ENCODE results near the gene NIT1.

Gene NIT1

DNA sequence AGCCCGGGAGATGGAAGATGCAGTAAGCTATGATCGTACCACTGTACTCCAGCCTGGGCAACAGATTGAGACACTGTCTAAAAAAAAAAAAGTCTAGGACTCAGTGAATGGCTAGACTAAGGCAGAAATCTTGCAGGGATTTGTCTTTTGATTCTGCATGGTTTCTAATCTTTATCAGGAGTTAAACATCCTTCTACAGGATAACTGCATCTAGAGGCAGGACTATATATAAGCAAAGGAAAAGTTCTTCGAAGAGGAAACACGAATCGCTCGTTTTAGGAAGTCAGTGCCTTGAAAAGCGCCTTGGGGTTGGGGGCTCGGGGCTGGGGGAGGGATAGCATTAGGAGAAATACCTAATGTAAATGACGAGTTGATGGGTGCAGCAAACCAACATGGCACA lies 35.3 kb downstream of the NIT1 start:
- H3K4me1 ChIP-seq (ENCODE audit: control insufficient read depth, insufficient read depth, low read length) = no peaks in the 10 kb centered on the region
- H3K9me3 ChIP-seq (ENCODE audit: control insufficient read depth, insufficient read depth, low read length) = no peaks in the 10 kb centered on the region
- DNase-seq (ENCODE audit: low read depth, low spot score) = no peak
- WGBS (ENCODE audit: insufficient coverage, insufficient read length) = no CpG with 5 or more reads among the region's 9 CpGs
- no peak overlapping the region for H3K27ac ChIP-seq (ENCODE audit: low read length)
- no peak overlapping the region; the same call in 1 of the 2 replicates for H3K4me3 ChIP-seq (ENCODE audit: low read length)
- H3K27me3 ChIP-seq (ENCODE audit: control insufficient read depth, insufficient read depth, low read length) = no peaks in the 10 kb centered on the region
- H3K36me3 ChIP-seq (ENCODE audit: control insufficient read depth, insufficient read depth, low read length) = peaks cover 3% of the 10 kb centered on the region; the same call in 1 of the 2 replicates

DNA sequence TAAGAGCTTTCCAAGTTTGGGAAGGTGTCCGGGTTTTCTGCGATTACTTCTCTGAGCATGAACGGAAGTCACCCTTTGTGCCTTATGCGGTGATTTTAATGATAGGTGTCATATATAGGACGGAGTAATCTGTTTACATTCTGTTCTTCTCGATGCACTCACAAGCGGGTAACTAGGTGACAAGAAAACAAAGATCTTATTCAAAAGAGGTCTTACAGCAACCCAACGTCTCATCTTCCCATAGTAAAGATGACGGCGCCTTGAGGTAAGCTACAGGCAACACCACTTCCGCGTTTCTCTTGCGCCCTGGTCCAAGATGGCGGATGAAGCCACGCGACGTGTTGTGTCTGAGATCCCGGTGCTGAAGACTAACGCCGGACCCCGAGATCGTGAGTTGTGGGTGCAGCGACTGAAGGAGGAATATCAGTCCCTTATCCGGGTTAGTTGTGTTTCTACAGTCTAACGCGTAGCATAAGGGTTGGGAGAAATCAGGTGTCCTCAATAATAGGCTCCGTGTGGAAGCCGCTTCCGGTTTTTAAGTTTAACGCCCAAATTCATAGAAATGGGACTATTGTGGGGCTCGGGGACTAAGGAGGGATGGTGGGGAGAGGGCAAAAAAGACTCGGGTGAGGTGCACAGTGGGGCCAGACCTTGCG lies 35.9 kb downstream of the NIT1 start, which contains the start of gene UFC1:
UFC1 (plus strand) TSS at position 297 of the 656 bp plus-strand sequence; CDS start at position 317, 20 bp downstream.
- Histone ChIP-seq H3K4me3 (ENCODE audit: low read length) (peak within 1 kb of the TSS; percentile 64; the same call in 1 of the 2 replicates), H3K36me3 (ENCODE audit: control insufficient read depth, insufficient read depth, low read length) (peaks cover 3% of the 10 kb centered on the region; the same call in 1 of the 2 replicates), H3K4me1 (ENCODE audit: control insufficient read depth, insufficient read depth, low read length) (no peaks in the 10 kb centered on the region), H3K27me3 (ENCODE audit: control insufficient read depth, insufficient read depth, low read length) (no peaks in the 10 kb centered on the region), H3K27ac (ENCODE audit: low read length) (no peak within 1 kb of the TSS), H3K9me3 (ENCODE audit: control insufficient read depth, insufficient read depth, low read length) (no peaks in the 10 kb centered on the region)
- DNase-seq (ENCODE audit: low read depth, low spot score) = peak; percentile 66
- no CpG with 5 or more reads among the region's 33 CpGs for WGBS (ENCODE audit: insufficient coverage, insufficient read length)

DNA sequence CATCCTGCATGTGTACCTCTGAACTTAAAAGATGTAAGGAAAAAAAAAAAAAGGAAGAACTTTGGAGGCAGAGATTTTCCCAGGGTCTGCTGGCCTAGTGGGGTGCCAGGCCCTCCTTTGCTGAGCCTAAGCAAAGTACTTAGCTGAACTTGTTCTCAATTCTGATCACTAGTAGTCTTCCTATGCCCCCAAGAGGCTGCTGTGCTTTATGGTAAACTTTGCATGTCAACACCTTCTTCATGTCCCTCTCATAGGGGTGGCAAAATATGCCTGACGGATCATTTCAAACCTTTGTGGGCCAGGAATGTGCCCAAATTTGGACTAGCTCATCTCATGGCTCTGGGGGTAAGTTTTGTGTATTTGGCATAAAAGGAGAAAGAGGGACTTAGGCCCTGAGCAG lies 40.0 kb downstream of the NIT1 start:
- H3K4me3 ChIP-seq (ENCODE audit: low read length) = no peak overlapping the region
- H3K27me3 ChIP-seq (ENCODE audit: control insufficient read depth, insufficient read depth, low read length) = no peaks in the 10 kb centered on the region
- no peaks in the 10 kb centered on the region for H3K4me1 ChIP-seq (ENCODE audit: control insufficient read depth, insufficient read depth, low read length)
- H3K27ac ChIP-seq (ENCODE audit: low read length) = no peak overlapping the region
- no peaks in the 10 kb centered on the region for H3K9me3 ChIP-seq (ENCODE audit: control insufficient read depth, insufficient read depth, low read length)
- DNase-seq (ENCODE audit: low read depth, low spot score) = no peak
- WGBS (ENCODE audit: insufficient coverage, insufficient read length) = no CpG with 5 or more reads among the region's 1 CpG
- H3K36me3 ChIP-seq (ENCODE audit: control insufficient read depth, insufficient read depth, low read length) = peaks cover 3% of the 10 kb centered on the region; the same call in 1 of the 2 replicates

DNA sequence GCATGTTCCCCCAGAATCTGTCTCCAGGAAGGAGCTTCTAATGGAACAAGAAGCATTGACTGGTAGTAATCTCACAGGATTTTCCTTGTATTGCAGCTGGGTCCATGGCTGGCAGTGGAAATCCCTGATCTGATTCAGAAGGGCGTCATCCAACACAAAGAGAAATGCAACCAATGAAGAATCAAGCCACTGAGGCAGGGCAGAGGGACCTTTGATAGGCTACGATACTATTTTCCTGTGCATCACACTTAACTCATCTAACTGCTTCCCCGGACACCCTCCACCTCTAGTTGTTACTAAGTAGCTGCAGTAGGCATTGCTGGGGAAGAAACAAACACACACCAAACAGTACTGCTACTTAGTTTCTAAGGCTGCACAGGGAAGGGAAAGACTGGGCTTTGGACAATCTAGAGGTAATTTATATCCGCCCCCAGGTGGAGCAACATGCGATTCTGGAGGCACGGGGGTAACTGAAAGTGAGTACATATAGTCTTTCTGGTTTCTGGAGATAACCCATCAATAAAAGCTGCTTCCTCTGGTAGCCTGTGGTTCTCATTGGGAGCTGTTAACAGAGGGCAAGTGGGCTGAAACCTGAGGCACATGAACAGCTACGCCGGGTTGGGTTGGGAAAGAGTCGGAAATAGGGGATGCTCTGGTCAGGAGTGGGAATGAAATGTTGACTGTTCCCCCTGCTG lies 40.6 kb downstream of the NIT1 start:
- Histone ChIP-seq H3K9me3 (ENCODE audit: control insufficient read depth, insufficient read depth, low read length) (no peaks in the 10 kb centered on the region), H3K27ac (ENCODE audit: low read length) (no peak overlapping the region), H3K36me3 (ENCODE audit: control insufficient read depth, insufficient read depth, low read length) (peaks cover 3% of the 10 kb centered on the region; the same call in 1 of the 2 replicates), H3K27me3 (ENCODE audit: control insufficient read depth, insufficient read depth, low read length) (no peaks in the 10 kb centered on the region), H3K4me3 (ENCODE audit: low read length) (peak overlapping the region; percentile 72; the same call in 1 of the 2 replicates), H3K4me1 (ENCODE audit: control insufficient read depth, insufficient read depth, low read length) (no peaks in the 10 kb centered on the region)
- no peak for DNase-seq (ENCODE audit: low read depth, low spot score)
- no CpG with 5 or more reads among the region's 9 CpGs for WGBS (ENCODE audit: insufficient coverage, insufficient read length)

DNA sequence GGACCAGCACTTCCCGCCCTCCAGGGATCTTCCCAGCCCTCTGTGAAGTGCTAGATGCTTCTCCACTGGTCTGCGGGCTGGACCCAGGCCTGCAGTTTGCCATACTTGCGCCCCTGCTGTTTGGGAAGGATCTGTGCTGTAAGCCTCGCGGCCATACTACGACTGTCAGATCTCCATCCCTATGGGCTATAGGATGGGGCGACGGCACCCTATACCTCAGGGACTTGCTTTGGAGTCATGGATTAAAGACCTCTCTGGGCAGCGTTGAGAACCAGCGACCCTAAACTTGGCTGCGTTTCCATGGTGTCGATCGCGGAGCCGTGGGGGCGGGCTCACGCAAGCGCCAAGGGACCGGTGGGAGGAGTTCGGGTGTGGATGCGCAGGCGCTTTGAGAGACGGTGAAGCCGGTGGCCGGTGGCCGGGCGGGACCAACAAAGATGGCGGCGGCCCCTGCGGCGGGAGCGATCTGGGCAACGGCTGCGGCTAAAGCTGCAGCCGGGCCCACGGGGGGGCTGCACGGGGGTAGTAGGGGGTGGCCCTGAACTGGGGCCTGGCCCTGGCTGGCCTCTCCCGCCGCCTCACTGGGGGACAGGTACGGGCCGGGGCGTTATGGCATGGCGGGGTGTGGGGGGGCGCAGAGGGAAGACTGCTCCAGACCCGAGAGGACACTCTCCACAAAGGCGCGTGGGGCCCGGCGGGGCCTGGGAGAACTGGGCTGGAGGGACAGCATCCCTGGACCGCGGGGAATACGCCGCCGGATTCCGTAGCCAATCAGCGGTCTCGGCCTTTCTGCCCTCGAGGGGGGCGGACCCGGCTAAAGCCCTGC lies 41.4 kb downstream of the NIT1 start, which contains the start of gene USP21:
USP21 (plus strand) TSS at position 414 of the 826 bp plus-strand sequence. CDS start 1,141 bp downstream, outside the sequence.
- WGBS (ENCODE audit: insufficient coverage, insufficient read length) = no CpG with 5 or more reads among the region's 60 CpGs
- Histone ChIP-seq H3K36me3 (ENCODE audit: control insufficient read depth, insufficient read depth, low read length) (peaks cover 3% of the 10 kb centered on the region; the same call in 1 of the 2 replicates), H3K4me1 (ENCODE audit: control insufficient read depth, insufficient read depth, low read length) (no peaks in the 10 kb centered on the region)

DNA sequence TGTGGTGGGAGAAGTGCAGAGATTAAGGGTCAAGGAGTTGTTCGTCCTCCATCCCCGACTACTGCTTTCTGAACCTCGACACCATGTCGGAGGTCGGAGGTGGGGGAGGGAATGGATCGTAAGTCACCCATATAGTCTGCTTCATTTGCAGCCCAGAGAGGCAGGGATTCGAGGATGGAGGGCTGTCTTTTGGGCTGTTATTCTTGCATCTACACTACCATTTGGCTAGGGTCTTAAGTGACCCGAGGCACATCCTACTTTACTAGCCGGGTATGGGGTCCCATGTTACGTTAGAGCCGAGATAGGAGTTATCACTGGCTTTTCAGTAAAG lies 42.0 kb downstream of the NIT1 start:
- Histone ChIP-seq H3K9me3 (ENCODE audit: control insufficient read depth, insufficient read depth, low read length) (no peaks in the 10 kb centered on the region), H3K27me3 (ENCODE audit: control insufficient read depth, insufficient read depth, low read length) (no peaks in the 10 kb centered on the region), H3K4me3 (ENCODE audit: low read length) (peak overlapping the region; percentile 72; the same call in 1 of the 2 replicates), H3K27ac (ENCODE audit: low read length) (no peak overlapping the region), H3K36me3 (ENCODE audit: control insufficient read depth, insufficient read depth, low read length) (peaks cover 3% of the 10 kb centered on the region; the same call in 1 of the 2 replicates), H3K4me1 (ENCODE audit: control insufficient read depth, insufficient read depth, low read length) (no peaks in the 10 kb centered on the region)
- DNase-seq (ENCODE audit: low read depth, low spot score) = no peak
- no CpG with 5 or more reads among the region's 11 CpGs for WGBS (ENCODE audit: insufficient coverage, insufficient read length)

More for the DNA sequence above, 41.4 kb downstream of the NIT1 start, which contains the start of gene USP21:
- peak; percentile 82 for DNase-seq (ENCODE audit: low read depth, low spot score)
- Histone ChIP-seq H3K9me3 (ENCODE audit: control insufficient read depth, insufficient read depth, low read length) (no peaks in the 10 kb centered on the region), H3K27ac (ENCODE audit: low read length) (no peak within 1 kb of the TSS), H3K27me3 (ENCODE audit: control insufficient read depth, insufficient read depth, low read length) (no peaks in the 10 kb centered on the region), H3K4me3 (ENCODE audit: low read length) (peak within 1 kb of the TSS; percentile 72; the same call in 1 of the 2 replicates)

DNA sequence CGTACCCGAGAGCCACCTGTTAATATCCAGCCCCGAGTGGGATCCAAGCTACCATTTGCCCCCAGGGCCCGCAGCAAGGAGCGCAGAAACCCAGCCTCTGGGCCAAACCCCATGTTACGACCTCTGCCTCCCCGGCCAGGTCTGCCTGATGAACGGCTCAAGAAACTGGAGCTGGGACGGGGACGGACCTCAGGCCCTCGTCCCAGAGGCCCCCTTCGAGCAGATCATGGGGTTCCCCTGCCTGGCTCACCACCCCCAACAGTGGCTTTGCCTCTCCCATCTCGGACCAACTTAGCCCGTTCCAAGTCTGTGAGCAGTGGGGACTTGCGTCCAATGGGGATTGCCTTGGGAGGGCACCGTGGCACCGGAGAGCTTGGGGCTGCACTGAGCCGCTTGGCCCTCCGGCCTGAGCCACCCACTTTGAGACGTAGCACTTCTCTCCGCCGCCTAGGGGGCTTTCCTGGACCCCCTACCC lies 42.8 kb downstream of the NIT1 start:
- peaks cover 3% of the 10 kb centered on the region; the same call in 1 of the 2 replicates for H3K36me3 ChIP-seq (ENCODE audit: control insufficient read depth, insufficient read depth, low read length)
- WGBS (ENCODE audit: insufficient coverage, insufficient read length) = no CpG with 5 or more reads among the region's 22 CpGs
- H3K27me3 ChIP-seq (ENCODE audit: control insufficient read depth, insufficient read depth, low read length) = no peaks in the 10 kb centered on the region
- no peaks in the 10 kb centered on the region for H3K9me3 ChIP-seq (ENCODE audit: control insufficient read depth, insufficient read depth, low read length)
- no peaks in the 10 kb centered on the region for H3K4me1 ChIP-seq (ENCODE audit: control insufficient read depth, insufficient read depth, low read length)
- H3K27ac ChIP-seq (ENCODE audit: low read length) = no peak overlapping the region
- DNase-seq (ENCODE audit: low read depth, low spot score) = no peak
- no peak overlapping the region for H3K4me3 ChIP-seq (ENCODE audit: low read length)

DNA sequence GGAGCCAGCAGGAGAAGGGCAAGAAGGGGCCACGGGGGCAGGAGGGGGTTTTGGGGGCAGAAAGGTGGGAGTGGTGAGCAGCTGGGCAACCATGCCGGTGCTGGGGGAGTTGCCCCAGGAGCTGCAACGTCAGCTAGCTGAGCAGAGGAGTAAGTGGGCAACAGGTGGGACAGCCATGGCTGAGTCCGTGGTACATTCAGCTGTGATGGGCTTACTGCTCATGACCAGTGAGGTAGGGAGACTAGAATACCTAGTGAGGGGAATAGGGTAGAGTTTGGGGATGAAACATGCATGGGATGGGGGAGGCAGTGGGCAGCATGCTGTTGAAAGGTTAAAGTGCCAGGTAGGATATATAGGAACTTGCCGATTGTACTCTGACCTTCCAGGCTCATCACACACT lies 43.7 kb downstream of the NIT1 start:
- Histone ChIP-seq H3K4me1 (ENCODE audit: control insufficient read depth, insufficient read depth, low read length) (no peaks in the 10 kb centered on the region), H3K36me3 (ENCODE audit: control insufficient read depth, insufficient read depth, low read length) (peaks cover 3% of the 10 kb centered on the region; the same call in 1 of the 2 replicates)
- WGBS (ENCODE audit: insufficient coverage, insufficient read length) = no CpG with 5 or more reads among the region's 5 CpGs

DNA sequence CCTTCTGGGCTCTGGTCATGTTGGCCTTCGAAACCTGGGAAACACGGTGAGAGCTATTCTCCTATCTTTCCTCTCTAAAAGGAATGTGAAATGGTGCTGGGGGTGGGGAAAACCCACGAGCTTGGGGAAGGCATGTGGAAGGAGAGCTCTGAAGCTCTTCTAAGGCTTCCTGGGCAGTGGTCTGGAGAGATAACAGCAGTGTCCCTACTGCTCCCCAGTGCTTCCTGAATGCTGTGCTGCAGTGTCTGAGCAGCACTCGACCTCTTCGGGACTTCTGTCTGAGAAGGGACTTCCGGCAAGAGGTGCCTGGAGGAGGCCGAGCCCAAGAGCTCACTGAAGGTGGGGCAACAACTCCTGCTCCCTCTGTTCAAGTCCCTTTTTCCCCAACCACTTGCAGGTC lies 44.1 kb downstream of the NIT1 start:
- Histone ChIP-seq H3K27ac (ENCODE audit: low read length) (no peak overlapping the region), H3K4me3 (ENCODE audit: low read length) (no peak overlapping the region), H3K27me3 (ENCODE audit: control insufficient read depth, insufficient read depth, low read length) (no peaks in the 10 kb centered on the region), H3K4me1 (ENCODE audit: control insufficient read depth, insufficient read depth, low read length) (no peaks in the 10 kb centered on the region), H3K36me3 (ENCODE audit: control insufficient read depth, insufficient read depth, low read length) (peaks cover under 1% of the 10 kb centered on the region; the same call in 1 of the 2 replicates), H3K9me3 (ENCODE audit: control insufficient read depth, insufficient read depth, low read length) (no peaks in the 10 kb centered on the region)
- WGBS (ENCODE audit: insufficient coverage, insufficient read length) = no CpG with 5 or more reads among the region's 7 CpGs
- no peak for DNase-seq (ENCODE audit: low read depth, low spot score)

More for the DNA sequence above, 43.7 kb downstream of the NIT1 start:
- no peak overlapping the region for H3K27ac ChIP-seq (ENCODE audit: low read length)
- H3K4me3 ChIP-seq (ENCODE audit: low read length) = no peak overlapping the region
- no peak for DNase-seq (ENCODE audit: low read depth, low spot score)
- no peaks in the 10 kb centered on the region for H3K27me3 ChIP-seq (ENCODE audit: control insufficient read depth, insufficient read depth, low read length)
- no peaks in the 10 kb centered on the region for H3K9me3 ChIP-seq (ENCODE audit: control insufficient read depth, insufficient read depth, low read length)

DNA sequence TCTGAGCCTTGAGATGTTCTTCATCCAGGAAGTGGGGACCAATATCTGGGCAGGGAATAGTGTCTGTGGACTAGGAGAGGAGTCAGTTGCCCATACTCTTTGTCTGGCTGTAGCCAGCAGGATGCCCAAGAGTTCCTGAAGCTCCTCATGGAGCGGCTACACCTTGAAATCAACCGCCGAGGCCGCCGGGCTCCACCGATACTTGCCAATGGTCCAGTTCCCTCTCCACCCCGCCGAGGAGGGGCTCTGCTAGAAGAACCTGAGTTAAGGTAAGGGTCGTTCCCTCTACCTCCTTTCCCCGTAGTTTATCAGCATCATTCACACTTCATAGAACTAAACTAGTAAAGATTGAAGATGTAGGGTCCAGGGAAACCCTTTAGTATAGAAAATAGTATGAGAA lies 44.9 kb downstream of the NIT1 start:
- Histone ChIP-seq H3K27me3 (ENCODE audit: control insufficient read depth, insufficient read depth, low read length) (no peaks in the 10 kb centered on the region), H3K9me3 (ENCODE audit: control insufficient read depth, insufficient read depth, low read length) (no peaks in the 10 kb centered on the region), H3K27ac (ENCODE audit: low read length) (no peak overlapping the region), H3K4me3 (ENCODE audit: low read length) (no peak overlapping the region), H3K4me1 (ENCODE audit: control insufficient read depth, insufficient read depth, low read length) (no peaks in the 10 kb centered on the region), H3K36me3 (ENCODE audit: control insufficient read depth, insufficient read depth, low read length) (no peaks in the 10 kb centered on the region)
- no CpG with 5 or more reads among the region's 10 CpGs for WGBS (ENCODE audit: insufficient coverage, insufficient read length)
- DNase-seq (ENCODE audit: low read depth, low spot score) = no peak

All from iPS DF 6.9 (cell line).